ENCODE results near the gene PHACTR2.

GRCh38 chr6:143811501-143812157, 133.9 kb downstream of the PHACTR2 start:
- TF ChIP-seq CTCF (IDR thresholded peaks at IDR 0.05) (no peak), POLR2A (IDR thresholded peaks at IDR 0.05) (no peak)

Data from heart left ventricle (tissue), 13 donors.